Prostate gland (tissue), 2 donors: Measurements from ENCODE around the gene LMNA. TPM values are rescaled to one million over a fixed set of nuclear protein-coding genes. Genes with fewer than 3 reads are reported as not detected.
A peak's percentile ranks its signal among the peaks of the same experiment; 100 is the strongest.

Source experiments
- DNase-seq: peaks from one replicate; pipeline ENCODE4 v3.0.0-alpha.2; 2019; ENCODE audit warnings: low spot score
- H3K27ac ChIP-seq, 2 donors: fragments of 200-600 bp; sonication (generic); 2 replicates each; pipeline ENCODE4 v1.5.1; 2017 to 2019
- H3K27me3 ChIP-seq: fragments of 200-600 bp; sonication (generic); replicated peaks from 2 replicates; pipeline ENCODE4 v1.5.1; 2019; ENCODE audit not compliant: insufficient read depth
- H3K36me3 ChIP-seq, 2 donors: fragments of 200-600 bp; sonication (generic); 1 replicate in 1 of 2; 2 replicates in 1 of 2; pipeline versions ENCODE4 v1.5.1 to v1.8.1; 2017 to 2019
- H3K4me1 ChIP-seq: fragments of 200-600 bp; sonication (generic); replicated peaks from 2 replicates; pipeline ENCODE4 v1.5.1; 2019
- H3K4me3 ChIP-seq, 2 donors: fragments of 200-600 bp; sonication (generic); 2 replicates each; pipeline ENCODE4 v1.5.1; 2017 to 2019
- H3K9me3 ChIP-seq: fragments of 200-600 bp; sonication (generic); 2 replicates; pipeline ENCODE4 v1.5.1; 2017
- POLR2A ChIP-seq: fragments of 450-650 bp; IDR thresholded peaks from one replicate; pipeline ENCODE4 v1.6.1; 2016; ENCODE audit warnings: antibody characterized with exemption, mild to moderate bottlenecking
- POLR2AphosphoS5 ChIP-seq: sonication (generic); formaldehyde crosslinking; IDR thresholded peaks from one replicate; pipeline ENCODE4 v1.6.1; 2017; ENCODE audit warnings: antibody characterized with exemption
- WGBS: methylation state at CpG from one replicate; pipeline ENCODE4 v1.1.5; 2018; 5-methylcytosine and 5-hydroxymethylcytosine counted together
- intact Hi-C: fragments of 100-400 bp; cut with DNase I; formaldehyde crosslinking; loops from one replicate; pipeline ENCODE4 v1.14.2; 2022
- total RNA-seq, 2 donors: library from RNA; depleted of rRNA; stranded (reverse); fragments of >200 nt; gene quantifications; one replicate each; pipeline ENCODE4 v1.1.0, GENCODE V29; 2016
- TF ChIP-seq, protein P1 (sequence below), 4 experiments: fragments of 200-600 bp in 2 of 4; fragments of 450-650 bp in 2 of 4; sonication (generic) in 2 of 4; IDR thresholded peaks; 1 replicate in 3 of 4; 2 replicates in 1 of 4; pipeline ENCODE4 v1.5.1; 2016 to 2019; ENCODE audit warnings: antibody characterized with exemption in 4 of 4, mild to moderate bottlenecking in 2 of 4, moderate library complexity in 2 of 4

LMNA gene
- total RNA-seq, 2 donors from 2014 or later: 227 to 265 TPM

DNA sequence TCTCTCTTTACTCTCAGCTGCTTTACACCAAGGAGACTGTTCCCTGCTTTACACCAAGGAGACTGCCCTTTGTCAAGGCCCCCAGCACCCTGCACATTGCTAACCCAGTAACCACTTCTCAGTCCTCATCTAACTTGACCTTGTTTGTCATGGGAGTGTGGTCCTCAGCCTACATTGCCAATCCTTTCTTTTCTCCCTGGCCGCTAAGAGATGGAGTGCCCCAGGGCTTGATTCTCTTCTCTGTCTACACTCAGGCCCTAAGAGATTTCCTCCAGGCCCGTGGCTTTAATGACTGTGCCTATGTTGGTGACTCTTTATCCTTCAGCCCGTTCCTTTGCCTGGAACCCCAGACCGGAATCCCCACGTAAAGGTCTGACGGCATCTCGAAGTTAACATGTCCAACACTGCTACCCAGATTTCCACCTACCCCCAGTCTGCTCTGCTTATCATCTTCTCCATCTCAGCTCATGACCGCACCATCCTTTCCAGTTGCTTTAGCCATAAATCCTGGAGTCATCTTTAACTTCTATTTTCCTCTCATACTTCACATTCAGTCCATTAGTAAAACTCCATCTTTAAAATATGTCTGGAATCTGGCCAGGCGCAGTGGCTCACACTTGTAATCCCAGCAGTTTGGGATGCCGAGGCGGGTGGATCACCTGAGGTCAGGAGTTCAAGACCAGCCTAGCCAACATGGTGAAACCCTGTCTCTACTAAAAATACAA, 29.4 kb downstream of the LMNA start:
- no peak overlapping the region for H3K4me3 ChIP-seq
- H3K4me1 ChIP-seq: no peaks in the 10 kb centered on the region
- H3K9me3 ChIP-seq: no peaks in the 10 kb centered on the region
- intact Hi-C loops: no loop called here
- peaks cover 0 to under 1% of the 10 kb centered on the region in 2 donors for H3K36me3 ChIP-seq
- DNase-seq: no peak
- H3K27me3 ChIP-seq: no peaks in the 10 kb centered on the region
- no peak overlapping the region for H3K27ac ChIP-seq
- TF ChIP-seq, protein P1, sequence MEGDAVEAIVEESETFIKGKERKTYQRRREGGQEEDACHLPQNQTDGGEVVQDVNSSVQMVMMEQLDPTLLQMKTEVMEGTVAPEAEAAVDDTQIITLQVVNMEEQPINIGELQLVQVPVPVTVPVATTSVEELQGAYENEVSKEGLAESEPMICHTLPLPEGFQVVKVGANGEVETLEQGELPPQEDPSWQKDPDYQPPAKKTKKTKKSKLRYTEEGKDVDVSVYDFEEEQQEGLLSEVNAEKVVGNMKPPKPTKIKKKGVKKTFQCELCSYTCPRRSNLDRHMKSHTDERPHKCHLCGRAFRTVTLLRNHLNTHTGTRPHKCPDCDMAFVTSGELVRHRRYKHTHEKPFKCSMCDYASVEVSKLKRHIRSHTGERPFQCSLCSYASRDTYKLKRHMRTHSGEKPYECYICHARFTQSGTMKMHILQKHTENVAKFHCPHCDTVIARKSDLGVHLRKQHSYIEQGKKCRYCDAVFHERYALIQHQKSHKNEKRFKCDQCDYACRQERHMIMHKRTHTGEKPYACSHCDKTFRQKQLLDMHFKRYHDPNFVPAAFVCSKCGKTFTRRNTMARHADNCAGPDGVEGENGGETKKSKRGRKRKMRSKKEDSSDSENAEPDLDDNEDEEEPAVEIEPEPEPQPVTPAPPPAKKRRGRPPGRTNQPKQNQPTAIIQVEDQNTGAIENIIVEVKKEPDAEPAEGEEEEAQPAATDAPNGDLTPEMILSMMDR (IDR thresholded peaks at IDR 0.05): no peak
- TF ChIP-seq POLR2A (no peak), POLR2AphosphoS5 (no peak)
- WGBS: 49% methylated on average over 11 of the region's 11 CpGs

DNA sequence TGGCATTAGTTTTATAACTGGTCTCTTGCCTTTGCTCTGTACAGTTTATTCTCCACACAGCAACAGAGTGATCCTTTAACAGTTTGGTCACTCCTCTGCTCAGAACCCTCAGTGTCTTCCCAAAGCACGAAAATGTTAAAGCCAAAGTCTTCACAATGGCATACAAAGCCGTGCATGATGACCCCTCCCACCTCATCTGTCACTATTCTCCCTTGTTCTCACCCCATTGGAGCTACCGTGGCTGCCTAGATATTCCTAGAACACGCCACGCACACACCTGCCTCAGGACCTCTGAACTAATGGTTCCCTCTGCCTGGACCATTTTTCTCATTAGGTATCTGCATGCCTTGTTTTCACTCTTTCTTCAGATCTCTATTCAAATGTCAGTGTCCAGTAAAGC, 30.2 kb downstream of the LMNA start:
- H3K27ac ChIP-seq: no peak overlapping the region

DNA sequence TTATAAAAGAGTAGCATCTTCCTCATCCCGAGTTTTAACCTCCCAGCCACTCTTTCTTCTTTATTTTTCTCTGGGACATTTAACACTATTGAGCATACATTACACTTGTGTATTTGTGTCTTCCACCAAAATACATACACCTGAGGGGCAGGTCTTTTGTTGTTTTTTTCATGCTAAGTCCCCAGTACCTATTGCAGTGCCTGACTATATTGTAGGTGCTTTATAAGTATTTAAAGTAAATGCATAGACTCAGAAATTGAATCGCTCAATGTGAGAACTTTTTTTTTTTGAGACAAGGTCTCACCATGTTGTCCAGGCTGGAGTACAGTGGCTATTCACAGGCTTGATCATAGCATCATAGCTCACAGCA, 31.1 kb downstream of the LMNA start:
- no peak overlapping the region for H3K4me3 ChIP-seq
- H3K27me3 ChIP-seq: no peaks in the 10 kb centered on the region
- 66% methylated on average over 2 of the region's 2 CpGs for WGBS
- intact Hi-C loops: loop anchor here (5.0 kb wide), 2 partner anchors 67 to 82 kb away; partner anchors contain the start of gene PMF1
- no peak overlapping the region for H3K27ac ChIP-seq
- no peaks in the 10 kb centered on the region for H3K4me1 ChIP-seq
- TF ChIP-seq POLR2A (no peak), POLR2AphosphoS5 (no peak)
- TF ChIP-seq, protein P1 (IDR thresholded peaks at IDR 0.05): no peak
- no peaks in the 10 kb centered on the region for H3K9me3 ChIP-seq
- no peak for DNase-seq
- no peaks in the 10 kb centered on the region for H3K36me3 ChIP-seq

More for the DNA sequence above, 30.2 kb downstream of the LMNA start:
- Histone ChIP-seq H3K36me3 (no peaks in the 10 kb centered on the region), H3K9me3 (no peaks in the 10 kb centered on the region), H3K27me3 (no peaks in the 10 kb centered on the region), H3K4me3 (no peak overlapping the region), H3K4me1 (no peaks in the 10 kb centered on the region)
- intact Hi-C loops: loop anchor here (5.0 kb wide), 2 partner anchors 68 to 83 kb away; partner anchors contain the start of gene PMF1
- DNase-seq: no peak
- 62% methylated on average over 5 of the region's 5 CpGs for WGBS
- TF ChIP-seq POLR2AphosphoS5 (no peak), POLR2A (no peak)
- TF ChIP-seq, protein P1 (IDR thresholded peaks at IDR 0.05): no peak

DNA sequence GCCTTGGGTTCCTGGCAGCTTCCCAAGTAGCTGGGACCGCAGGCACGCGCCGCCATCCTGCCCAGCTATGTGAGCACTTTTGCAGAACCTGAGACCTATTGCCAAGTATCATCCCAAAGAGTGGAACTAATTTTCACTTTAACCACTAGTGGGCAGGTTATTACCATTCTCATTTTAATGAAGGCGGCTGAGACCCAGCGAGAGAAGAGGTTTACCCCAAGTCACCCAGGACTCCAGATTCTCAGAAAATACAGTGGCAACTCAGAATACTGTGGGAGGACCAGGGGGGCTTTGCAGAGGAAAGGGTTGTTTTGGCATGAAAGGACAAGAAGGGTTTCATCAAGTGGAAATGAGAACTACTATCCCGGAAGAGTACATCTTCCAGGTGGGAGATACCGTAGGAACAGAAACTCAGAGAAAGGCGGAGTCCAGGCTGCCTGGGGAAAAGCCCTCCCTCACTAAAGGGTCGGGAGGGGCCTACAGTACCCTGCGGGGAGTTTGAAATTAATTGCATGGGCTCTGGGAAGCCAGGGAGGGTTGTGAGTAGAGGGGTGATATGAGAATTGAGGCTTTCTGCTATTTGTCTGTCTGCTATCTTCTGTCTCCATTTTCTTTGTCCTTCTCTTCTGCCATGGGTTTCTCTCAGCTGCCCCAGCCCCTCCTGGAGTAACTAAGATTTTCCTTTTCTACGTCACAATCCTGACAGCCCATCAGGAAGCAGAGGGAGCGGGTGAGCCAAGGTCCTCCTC, 31.7 kb downstream of the LMNA start:
- TF ChIP-seq, protein P1 (IDR thresholded peaks at IDR 0.05): peak; percentile 61 to 83 (median 73)
- TF ChIP-seq POLR2A (no peak), POLR2AphosphoS5 (peak; percentile 79)
- Histone ChIP-seq H3K4me3 (no peak overlapping the region), H3K27me3 (no peaks in the 10 kb centered on the region), H3K9me3 (no peaks in the 10 kb centered on the region), H3K36me3 (no peaks in the 10 kb centered on the region), H3K27ac (peak overlapping the region in 1 of 2 donors; percentile 14), H3K4me1 (no peaks in the 10 kb centered on the region)
- peak; percentile 63 for DNase-seq
- intact Hi-C loops: loop anchor here (5.0 kb wide), 2 partner anchors 66 to 81 kb away; partner anchors contain the start of gene PMF1
- WGBS: 10% methylated on average over 13 of the region's 13 CpGs
